SK-N-SH treated with all-trans-retinoic acid at 6 μM for 48 hours (cell line): ENCODE results near the gene LAGE3.

Experiments
- ATAC-seq: fragments of 200-7000 bp; cut with Tn5 transposase; 3 replicates; pipeline ENCODE4 v1.9.1; 2020; ENCODE audit warnings: mild to moderate bottlenecking, moderate library complexity
- ARNTL ChIP-seq: fragments of 450-650 bp; formaldehyde crosslinking; IDR thresholded peaks from 2 replicates; pipeline ENCODE4 v1.5.0; 2020; ENCODE audit warnings: low read depth, mild to moderate bottlenecking, moderate library complexity, borderline replicate concordance
- BACH2 ChIP-seq: fragments of 250-450 bp; sonication (Bioruptor Pico); IDR thresholded peaks from 2 replicates; pipeline ENCODE4 v1.9.0; 2021; ENCODE audit warnings: mild to moderate bottlenecking, borderline replicate concordance
- CSRNP3 ChIP-seq: fragments of 250-450 bp; sonication (Bioruptor Pico); IDR thresholded peaks from 2 replicates; pipeline ENCODE4 v1.5.1; 2021; ENCODE audit warnings: mild to moderate bottlenecking, moderate library complexity
- ESRRG ChIP-seq: fragments of 250-450 bp; sonication (Bioruptor Pico); IDR thresholded peaks from 2 replicates; pipeline ENCODE4 v1.6.1; 2021; ENCODE audit warnings: mild to moderate bottlenecking
- GLIS3 ChIP-seq: fragments of 250-450 bp; sonication (Bioruptor Pico); IDR thresholded peaks from 2 replicates; pipeline ENCODE4 v1.5.0; 2020; ENCODE audit warnings: mild to moderate bottlenecking, moderate library complexity
- ISL1 ChIP-seq: fragments of 250-450 bp; sonication (Bioruptor Pico); IDR thresholded peaks from 2 replicates; pipeline ENCODE4 v2.1.2; 2022; ENCODE audit warnings: mild to moderate bottlenecking, moderate library complexity
- RARB ChIP-seq: fragments of 250-450 bp; sonication (Bioruptor Pico); IDR thresholded peaks from 2 replicates; pipeline ENCODE4 v1.8.0; 2021; ENCODE audit warnings: mild to moderate bottlenecking, moderate library complexity
- SNAI2 ChIP-seq: fragments of 250-450 bp; sonication (Bioruptor Pico); IDR thresholded peaks from 2 replicates; pipeline ENCODE4 v1.5.0; 2020; ENCODE audit warnings: mild to moderate bottlenecking, moderate library complexity
- TCF4 ChIP-seq: fragments of 250-450 bp; sonication (Bioruptor Pico); IDR thresholded peaks from 2 replicates; pipeline ENCODE4 v1.8.0; 2021; ENCODE audit warnings: mild to moderate bottlenecking, moderate library complexity, borderline replicate concordance
- ZC3H10 ChIP-seq: fragments of 250-450 bp; sonication (Bioruptor Pico); IDR thresholded peaks from 2 replicates; pipeline ENCODE4 v1.5.1; 2021; ENCODE audit warnings: mild to moderate bottlenecking, moderate library complexity
- ZFP3 ChIP-seq: fragments of 250-450 bp; sonication (Bioruptor Pico); IDR thresholded peaks from 2 replicates; pipeline ENCODE4 v1.5.0; 2020; ENCODE audit warnings: mild to moderate bottlenecking, moderate library complexity
- ZFP30 ChIP-seq: fragments of 450-650 bp; formaldehyde crosslinking; IDR thresholded peaks from 2 replicates; pipeline ENCODE4 v1.5.0; 2022; ENCODE audit warnings: mild to moderate bottlenecking, moderate library complexity
- ZNF565 ChIP-seq: fragments of 450-650 bp; formaldehyde crosslinking; conservative IDR thresholded peaks from 2 replicates; pipeline ENCODE4 v1.5.0; 2020; ENCODE audit warnings: low read depth, mild to moderate bottlenecking, moderate library complexity
- ZNF70 ChIP-seq: fragments of 450-650 bp; formaldehyde crosslinking; IDR thresholded peaks from 2 replicates; pipeline ENCODE4 v1.5.0; 2020; ENCODE audit warnings: mild to moderate bottlenecking, moderate library complexity
- ZNF8 ChIP-seq: fragments of 450-650 bp; formaldehyde crosslinking; IDR thresholded peaks from 2 replicates; pipeline ENCODE4 v1.5.0; 2020; ENCODE audit warnings: mild to moderate bottlenecking, moderate library complexity
- TF ChIP-seq, protein P1 (sequence below): fragments of 250-450 bp; sonication (Bioruptor Pico); IDR thresholded peaks from 2 replicates; pipeline ENCODE4 v1.8.0; 2021; ENCODE audit warnings: low read depth, mild to moderate bottlenecking, moderate library complexity, borderline replicate concordance
- TF ChIP-seq, protein P2 (sequence below): fragments of 250-450 bp; sonication (Bioruptor Pico); IDR thresholded peaks from 2 replicates; pipeline ENCODE4 v1.5.1; 2020; ENCODE audit warnings: low read depth, mild to moderate bottlenecking, moderate library complexity
- TF ChIP-seq, protein P3 (sequence below): fragments of 250-450 bp; sonication (Bioruptor Pico); IDR thresholded peaks from 2 replicates; pipeline ENCODE4 v1.8.0; 2020; ENCODE audit warnings: mild to moderate bottlenecking, moderate library complexity, borderline replicate concordance

LAGE3 gene

DNA sequence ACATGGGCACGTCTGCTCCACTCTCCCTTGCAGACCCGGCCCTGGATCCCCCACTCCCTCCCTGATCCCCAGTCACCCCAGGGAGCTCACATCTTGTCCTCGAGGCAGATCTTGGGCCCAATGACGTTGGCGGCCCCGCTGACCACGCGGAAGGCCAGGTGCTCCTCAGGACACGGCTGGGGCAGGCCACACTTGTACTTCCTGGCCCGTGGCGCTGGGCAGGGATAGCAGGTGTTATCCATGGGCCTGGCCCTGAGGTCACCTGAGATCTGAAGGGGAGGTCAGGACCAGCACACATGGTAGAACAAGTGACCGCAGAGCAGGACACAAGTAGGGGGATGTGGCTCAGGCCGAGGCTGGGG is 29.3 kb upstream of the LAGE3 start:
- TF ChIP-seq ZNF70 (CRISPR knock-in tag) (no peak), CSRNP3 (CRISPR knock-in tag) (no peak)
- TF ChIP-seq, all 23 proteins: peak for 0
- ATAC-seq: no peak

DNA sequence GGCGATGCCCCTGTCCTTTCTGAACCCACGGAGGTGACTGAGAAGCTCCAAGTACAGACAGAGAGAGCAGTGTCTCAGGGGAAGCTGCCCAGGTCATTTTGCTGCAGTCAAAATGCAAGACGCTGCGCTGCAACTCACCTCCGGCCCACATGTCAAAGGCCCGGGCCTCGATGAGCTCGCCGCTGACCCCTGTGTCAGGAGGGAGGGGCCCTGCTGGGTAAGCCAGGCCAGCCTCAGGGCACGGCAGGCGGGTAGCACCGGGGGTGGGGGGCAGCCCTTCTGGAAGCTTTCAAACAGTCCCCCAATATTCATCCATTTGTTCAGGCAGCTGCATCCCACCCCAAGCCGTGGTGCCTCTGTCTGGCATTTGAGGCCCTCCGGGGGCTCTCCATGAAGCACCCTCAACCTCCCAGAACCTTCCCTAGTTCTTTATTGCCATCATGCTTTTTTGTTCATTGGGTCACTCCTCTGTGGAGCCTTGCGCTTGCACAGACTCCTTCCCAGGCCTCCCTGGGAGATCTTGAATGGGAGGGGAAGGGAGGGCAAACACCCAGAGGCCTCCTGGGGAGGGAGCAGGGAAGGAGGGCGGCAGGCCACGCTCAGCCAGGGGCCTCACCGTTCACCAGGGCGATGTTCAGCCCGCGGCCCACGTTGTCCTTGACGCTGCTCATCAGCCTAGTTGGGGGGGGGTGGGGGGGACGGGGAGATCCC is 28.7 kb upstream of the LAGE3 start:
- TF ChIP-seq ZNF8 (CRISPR knock-in tag): no peak
- TF ChIP-seq SNAI2 (CRISPR knock-in tag): no peak
- TF ChIP-seq, protein P1, sequence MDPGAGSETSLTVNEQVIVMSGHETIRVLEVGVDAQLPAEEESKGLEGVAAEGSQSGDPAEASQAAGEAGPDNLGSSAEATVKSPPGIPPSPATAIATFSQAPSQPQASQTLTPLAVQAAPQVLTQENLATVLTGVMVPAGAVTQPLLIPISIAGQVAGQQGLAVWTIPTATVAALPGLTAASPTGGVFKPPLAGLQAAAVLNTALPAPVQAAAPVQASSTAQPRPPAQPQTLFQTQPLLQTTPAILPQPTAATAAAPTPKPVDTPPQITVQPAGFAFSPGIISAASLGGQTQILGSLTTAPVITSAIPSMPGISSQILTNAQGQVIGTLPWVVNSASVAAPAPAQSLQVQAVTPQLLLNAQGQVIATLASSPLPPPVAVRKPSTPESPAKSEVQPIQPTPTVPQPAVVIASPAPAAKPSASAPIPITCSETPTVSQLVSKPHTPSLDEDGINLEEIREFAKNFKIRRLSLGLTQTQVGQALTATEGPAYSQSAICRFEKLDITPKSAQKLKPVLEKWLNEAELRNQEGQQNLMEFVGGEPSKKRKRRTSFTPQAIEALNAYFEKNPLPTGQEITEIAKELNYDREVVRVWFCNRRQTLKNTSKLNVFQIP: no peak
- TF ChIP-seq GLIS3 (CRISPR knock-in tag): no peak
- no peak for TF ChIP-seq ZC3H10 (CRISPR knock-in tag)
- TF ChIP-seq ARNTL (CRISPR knock-in tag): no peak
- TF ChIP-seq, protein P2, sequence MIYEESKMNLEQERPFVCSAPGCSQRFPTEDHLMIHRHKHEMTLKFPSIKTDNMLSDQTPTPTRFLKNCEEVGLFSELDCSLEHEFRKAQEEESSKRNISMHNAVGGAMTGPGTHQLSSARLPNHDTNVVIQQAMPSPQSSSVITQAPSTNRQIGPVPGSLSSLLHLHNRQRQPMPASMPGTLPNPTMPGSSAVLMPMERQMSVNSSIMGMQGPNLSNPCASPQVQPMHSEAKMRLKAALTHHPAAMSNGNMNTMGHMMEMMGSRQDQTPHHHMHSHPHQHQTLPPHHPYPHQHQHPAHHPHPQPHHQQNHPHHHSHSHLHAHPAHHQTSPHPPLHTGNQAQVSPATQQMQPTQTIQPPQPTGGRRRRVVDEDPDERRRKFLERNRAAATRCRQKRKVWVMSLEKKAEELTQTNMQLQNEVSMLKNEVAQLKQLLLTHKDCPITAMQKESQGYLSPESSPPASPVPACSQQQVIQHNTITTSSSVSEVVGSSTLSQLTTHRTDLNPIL (CRISPR knock-in tag): no peak
- TF ChIP-seq RARB (CRISPR knock-in tag): no peak
- TF ChIP-seq ZFP30 (CRISPR knock-in tag): no peak
- TF ChIP-seq ZFP3 (CRISPR knock-in tag): no peak
- no peak for ATAC-seq

DNA sequence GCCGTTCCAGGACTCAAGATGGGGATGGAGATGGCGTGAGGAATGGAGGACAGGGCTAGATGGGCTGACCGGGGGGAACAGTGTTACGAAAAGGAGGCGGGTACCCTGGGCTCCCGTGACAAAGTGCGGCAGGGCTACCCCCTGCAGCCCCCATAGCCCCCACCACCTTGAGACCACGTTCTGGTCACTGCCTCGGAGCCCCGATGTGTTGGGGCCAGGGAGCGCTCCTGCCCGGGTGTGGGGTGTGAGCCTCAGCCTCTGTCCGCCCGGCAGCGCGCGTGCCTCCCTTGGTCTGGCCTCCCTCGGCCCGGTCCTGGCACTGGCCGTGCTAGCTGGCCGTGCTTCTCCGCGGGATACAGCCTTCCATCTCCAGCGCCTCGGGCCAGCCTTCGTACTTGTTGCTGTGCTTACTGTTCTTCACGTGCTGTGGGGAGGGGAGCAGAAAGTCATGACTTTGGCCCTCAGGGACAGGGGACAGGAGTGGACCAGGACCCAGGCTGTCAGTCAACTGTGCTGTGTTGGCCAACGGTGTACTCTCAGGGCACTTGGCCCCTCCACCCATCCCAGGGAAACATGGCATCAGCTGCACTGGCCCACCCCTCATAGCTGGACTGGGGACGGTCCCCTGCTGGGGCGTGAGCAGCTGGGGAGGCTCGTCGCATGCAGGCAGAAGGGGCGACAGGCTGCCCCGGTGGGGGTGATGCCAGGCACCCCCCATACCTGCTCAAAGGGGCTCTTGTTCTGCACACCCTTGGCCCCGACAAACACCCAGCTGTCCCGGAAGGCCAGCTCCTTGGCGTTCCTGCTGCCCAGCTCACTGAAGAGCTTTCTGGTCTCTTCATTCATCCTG is 27.6 kb upstream of the LAGE3 start:
- ATAC-seq: no peak
- TF ChIP-seq GLIS3 (CRISPR knock-in tag): no peak
- TF ChIP-seq BACH2 (CRISPR knock-in tag): no peak
- TF ChIP-seq ISL1 (CRISPR knock-in tag): no peak
- TF ChIP-seq TCF4: no peak
- TF ChIP-seq ZNF8 (CRISPR knock-in tag): no peak
- no peak for TF ChIP-seq ZNF70 (CRISPR knock-in tag)
- no peak for TF ChIP-seq ESRRG (CRISPR knock-in tag)
- TF ChIP-seq, protein P3, sequence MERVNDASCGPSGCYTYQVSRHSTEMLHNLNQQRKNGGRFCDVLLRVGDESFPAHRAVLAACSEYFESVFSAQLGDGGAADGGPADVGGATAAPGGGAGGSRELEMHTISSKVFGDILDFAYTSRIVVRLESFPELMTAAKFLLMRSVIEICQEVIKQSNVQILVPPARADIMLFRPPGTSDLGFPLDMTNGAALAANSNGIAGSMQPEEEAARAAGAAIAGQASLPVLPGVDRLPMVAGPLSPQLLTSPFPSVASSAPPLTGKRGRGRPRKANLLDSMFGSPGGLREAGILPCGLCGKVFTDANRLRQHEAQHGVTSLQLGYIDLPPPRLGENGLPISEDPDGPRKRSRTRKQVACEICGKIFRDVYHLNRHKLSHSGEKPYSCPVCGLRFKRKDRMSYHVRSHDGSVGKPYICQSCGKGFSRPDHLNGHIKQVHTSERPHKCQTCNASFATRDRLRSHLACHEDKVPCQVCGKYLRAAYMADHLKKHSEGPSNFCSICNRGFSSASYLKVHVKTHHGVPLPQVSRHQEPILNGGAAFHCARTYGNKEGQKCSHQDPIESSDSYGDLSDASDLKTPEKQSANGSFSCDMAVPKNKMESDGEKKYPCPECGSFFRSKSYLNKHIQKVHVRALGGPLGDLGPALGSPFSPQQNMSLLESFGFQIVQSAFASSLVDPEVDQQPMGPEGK (CRISPR knock-in tag): no peak
- no peak for TF ChIP-seq RARB (CRISPR knock-in tag)
- no peak for TF ChIP-seq CSRNP3 (CRISPR knock-in tag)
- TF ChIP-seq ARNTL (CRISPR knock-in tag): no peak
- TF ChIP-seq SNAI2 (CRISPR knock-in tag): no peak
- TF ChIP-seq ZNF565 (CRISPR knock-in tag): no peak
- no peak for TF ChIP-seq ZC3H10 (CRISPR knock-in tag)
- TF ChIP-seq, all 23 proteins: peak for 0

- ATAC-seq: peak; percentile 61
- no peak for TF ChIP-seq TCF4
- TF ChIP-seq CSRNP3 (CRISPR knock-in tag): no peak
These were observed 26.7 kb upstream of the LAGE3 start for GRCh38 chrX:154505734-154506133.
